GM12878 (cell line): ENCODE measurements around the gene VGLL3.

ENCODE experiments used
- ATF3 ChIP-seq: IDR thresholded peaks from 2 replicates; pipeline ENCODE4 v1.6.1; 2011; ENCODE audit warnings: low read depth, mild to moderate bottlenecking, low read length, moderate library complexity, borderline replicate concordance; ENCODE audit errors: extremely low read depth
- ATF7 ChIP-seq: fragments of 450-650 bp; IDR thresholded peaks from 2 replicates; pipeline ENCODE4 v1.6.1; 2016; ENCODE audit warnings: low read depth, mild to moderate bottlenecking
- BCL3 ChIP-seq: IDR thresholded peaks from 2 replicates; pipeline ENCODE4 v1.6.1; 2011; ENCODE audit warnings: borderline replicate concordance, low read depth, mild to moderate bottlenecking, moderate library complexity, low read length; ENCODE audit not compliant: insufficient read depth, poor library complexity, severe bottlenecking
- CHD2 ChIP-seq: IDR thresholded peaks from 2 replicates; pipeline ENCODE4 v1.6.1; 2011; ENCODE audit warnings: low read depth, low read length, improper control_type of control experiment, borderline replicate concordance
- CTCF ChIP-seq, 3 experiments: IDR thresholded peaks in 2 of 3; conservative IDR thresholded peaks in 1 of 3; 2 replicates each; pipeline ENCODE4 v1.5.1; 2011; ENCODE audit warnings: low read depth in 3 of 3, low read length in 3 of 3, mild to moderate bottlenecking in 3 of 3, control low read depth in 2 of 3, moderate library complexity in 2 of 3, inconsistent platforms in 1 of 3, mixed read lengths in 1 of 3; ENCODE audit not compliant: control insufficient read depth in 2 of 3, insufficient read depth in 1 of 3; ENCODE audit errors: extremely low read depth in 1 of 3
- MEF2A ChIP-seq: IDR thresholded peaks from 2 replicates; pipeline ENCODE4 v1.6.1; 2011; ENCODE audit warnings: low read depth, mild to moderate bottlenecking, low read length, moderate library complexity; ENCODE audit not compliant: insufficient read depth
- MYB ChIP-seq: fragments of 150-350 bp; IDR thresholded peaks from 2 replicates; pipeline ENCODE4 v1.6.1; 2014; ENCODE audit warnings: mild to moderate bottlenecking, low read depth, low read length, borderline replicate concordance
- POLR2A ChIP-seq: IDR thresholded peaks from 2 replicates; pipeline ENCODE4 v1.6.1; 2011; ENCODE audit warnings: low read depth, mild to moderate bottlenecking, low read length
- POLR2AphosphoS2 ChIP-seq: IDR thresholded peaks from 2 replicates; pipeline ENCODE4 v1.6.1; 2011; ENCODE audit warnings: low read depth, mild to moderate bottlenecking, low read length, improper control_type of control experiment, moderate library complexity
- SMC3 ChIP-seq: IDR thresholded peaks from 2 replicates; pipeline ENCODE4 v1.6.1; 2011; ENCODE audit warnings: low read length, improper control_type of control experiment, borderline replicate concordance
- SP1 ChIP-seq: IDR thresholded peaks from one replicate; pipeline ENCODE4 v1.6.1; 2011; ENCODE audit warnings: low read depth, low read length
- YY1 ChIP-seq: IDR thresholded peaks from 2 replicates; pipeline ENCODE4 v1.6.1; 2011; ENCODE audit warnings: low read depth, mild to moderate bottlenecking, low read length

GRCh38 chr3:86921971-86922680, 68.8 kb downstream of the VGLL3 start:
- no peak for TF ChIP-seq YY1
- no peak for TF ChIP-seq BCL3
- no peak for TF ChIP-seq CTCF (IDR thresholded peaks at IDR 0.05 in 2 of 3, conservative IDR thresholded peaks at IDR 0.05 in 1 of 3; ENCODE audit: control insufficient read depth in 2 of 3, extremely low read depth in 1 of 3, insufficient read depth in 1 of 3, low read depth in 3 of 3, low read length in 3 of 3)
- no peak for TF ChIP-seq SMC3
- no peak for TF ChIP-seq POLR2A
- no peak for TF ChIP-seq ATF3
- TF ChIP-seq MEF2A = no peak
- no peak for TF ChIP-seq CHD2
- no peak for TF ChIP-seq POLR2AphosphoS2
- TF ChIP-seq ATF7 = no peak
- TF ChIP-seq SP1 = no peak
- no peak for TF ChIP-seq MYB
